CD4-positive, alpha-beta T cell treated with Interleukin-4 for 1 hour (primary cell): ENCODE data around the gene UNC119B.
"Not testable (repeated sequence)": the region's sequence is repeated elsewhere in the genome, so short reads cannot be mapped to it uniquely, and the experiment has no call there.

Experiments
- DNase-seq, 2 donors: peaks; one replicate each; pipeline ENCODE4 v3.0.0-alpha.2; 2020 to 2022

UNC119B gene

GRCh38 chr12:120710031-120710804 is at the start of gene UNC119B:
UNC119B (plus strand) TSS chr12:120710458; CDS start chr12:120710475, 17 bp downstream.
- peak; percentile 65 to 73 for DNase-seq

GRCh38 chr12:120661432-120661831 is 48.8 kb upstream of the UNC119B start:
- DNase-seq, result no peak

GRCh38 chr12:120662879-120663278 is 47.4 kb upstream of the UNC119B start:
- peak in 1 of 2 donors; percentile 50 for DNase-seq

- no peak for DNase-seq
These were observed 46.5 kb upstream of the UNC119B start for GRCh38 chr12:120663741-120664140.

GRCh38 chr12:120666571-120667390 is 43.5 kb upstream of the UNC119B start:
- no peak for DNase-seq

GRCh38 chr12:120668091-120668867 is 42.0 kb upstream of the UNC119B start:
- DNase-seq, result no peak

GRCh38 chr12:120668868-120669840 is 41.1 kb upstream of the UNC119B start:
- peak in 1 of 2 donors; percentile 33 for DNase-seq

GRCh38 chr12:120670237-120670636 is 40.0 kb upstream of the UNC119B start:
- not testable (repeated sequence) for DNase-seq

GRCh38 chr12:120670667-120671066 is 39.6 kb upstream of the UNC119B start:
- DNase-seq, result no peak

GRCh38 chr12:120674097-120674636 is 36.1 kb upstream of the UNC119B start:
- peak in 1 of 2 donors; percentile 40 for DNase-seq

GRCh38 chr12:120677765-120678473 is 32.3 kb upstream of the UNC119B start:
- DNase-seq, result peak in 1 of 2 donors; percentile 20

GRCh38 chr12:120678572-120678971 is 31.7 kb upstream of the UNC119B start:
- no peak for DNase-seq

- DNase-seq, result peak in 1 of 2 donors; percentile 21
These were observed 30.0 kb upstream of the UNC119B start for GRCh38 chr12:120680165-120680738.

- no peak for DNase-seq
These were observed 25.7 kb upstream of the UNC119B start for GRCh38 chr12:120684523-120684932.

- DNase-seq, result no peak
These were observed 24.7 kb upstream of the UNC119B start for GRCh38 chr12:120685522-120685921.

- peak; percentile 97 to 98 for DNase-seq
These were observed 24.0 kb upstream of the UNC119B start for GRCh38 chr12:120686151-120686689.

GRCh38 chr12:120686690-120687577 is 23.3 kb upstream of the UNC119B start, which contains the start of gene MLEC:
MLEC (plus strand) TSS chr12:120687149; CDS start chr12:120687297, 148 bp downstream.
- DNase-seq, result peak; percentile 99

- DNase-seq, result peak; percentile 27 to 38
These were observed 22.5 kb upstream of the UNC119B start for GRCh38 chr12:120687578-120688289.
